Fibroblast of villous mesenchyme (primary cell): ENCODE data around the gene NTN5. TPM values are rescaled to one million over a fixed set of nuclear protein-coding genes. Genes with fewer than 3 reads are reported as not detected.
A peak's percentile ranks its signal among the peaks of the same experiment; 100 is the strongest.

Experiments
- DNase-seq: peaks from one replicate; pipeline ENCODE4 v3.0.0-alpha.2; 2010; ENCODE audit warnings: low read depth
- H3K4me3 ChIP-seq: 2 replicates; pipeline ENCODE4 v1.5.1; 2011; ENCODE audit warnings: low read depth, mild to moderate bottlenecking, low read length
- total RNA-seq: library from RNA; depleted of rRNA; stranded (reverse); fragments of >200 nt; gene quantifications from 2 replicates; pipeline ENCODE4 v1.2.3, GENCODE V29; 2012
- TF ChIP-seq, protein P1 (sequence below): IDR thresholded peaks from 2 replicates; pipeline ENCODE4 v1.5.1; 2012; ENCODE audit warnings: low read depth, mild to moderate bottlenecking, low read length; ENCODE audit not compliant: insufficient read depth

Gene NTN5
- total RNA-seq, 1 donor, result not detected

DNA sequence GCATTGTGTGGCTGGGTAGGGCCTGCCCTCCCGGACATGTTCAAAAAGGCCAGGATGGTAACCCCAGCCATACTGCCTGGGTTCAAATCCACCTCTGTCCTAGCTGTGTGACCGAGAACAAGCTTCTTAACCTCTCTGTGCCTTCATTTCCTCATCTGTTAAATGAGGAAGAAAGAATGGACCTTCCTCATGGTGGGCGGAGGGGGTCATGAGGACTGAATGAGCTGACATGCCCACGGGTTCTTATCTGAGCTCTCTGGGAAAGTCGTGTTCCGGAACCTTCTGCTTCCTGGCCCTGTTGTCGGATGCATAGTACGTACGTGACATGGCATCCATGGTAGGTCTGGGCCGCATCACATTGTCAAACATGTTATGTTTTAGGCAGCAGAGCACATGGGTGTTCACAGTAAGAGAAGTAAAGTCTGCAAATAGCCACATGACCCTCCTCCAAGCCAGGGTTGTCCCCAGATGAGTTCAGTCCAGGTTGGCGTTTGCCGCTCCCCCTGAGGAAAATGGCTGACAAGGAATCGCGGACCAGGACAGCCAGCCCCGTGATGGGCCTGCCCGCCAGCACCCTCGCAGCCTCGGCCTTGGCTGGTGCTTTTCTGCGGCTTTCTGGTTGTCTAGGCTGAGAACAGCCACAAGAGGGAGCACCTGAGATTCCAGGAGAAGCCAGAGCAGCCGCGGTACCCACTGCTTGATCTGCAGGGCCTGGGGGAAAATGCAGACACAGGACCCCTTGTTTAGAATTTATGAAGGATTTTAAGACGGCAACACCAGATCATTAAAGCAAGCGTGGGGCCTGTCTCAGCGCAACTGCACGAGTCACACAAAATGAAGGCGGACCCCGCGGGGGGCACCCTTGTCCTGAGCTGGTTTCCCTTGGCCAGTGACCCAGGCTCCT lies 2.4 kb upstream of the NTN5 start:
- H3K4me3 ChIP-seq, result no peak overlapping the region
- peak; percentile 84 for DNase-seq
- TF ChIP-seq, protein P1, sequence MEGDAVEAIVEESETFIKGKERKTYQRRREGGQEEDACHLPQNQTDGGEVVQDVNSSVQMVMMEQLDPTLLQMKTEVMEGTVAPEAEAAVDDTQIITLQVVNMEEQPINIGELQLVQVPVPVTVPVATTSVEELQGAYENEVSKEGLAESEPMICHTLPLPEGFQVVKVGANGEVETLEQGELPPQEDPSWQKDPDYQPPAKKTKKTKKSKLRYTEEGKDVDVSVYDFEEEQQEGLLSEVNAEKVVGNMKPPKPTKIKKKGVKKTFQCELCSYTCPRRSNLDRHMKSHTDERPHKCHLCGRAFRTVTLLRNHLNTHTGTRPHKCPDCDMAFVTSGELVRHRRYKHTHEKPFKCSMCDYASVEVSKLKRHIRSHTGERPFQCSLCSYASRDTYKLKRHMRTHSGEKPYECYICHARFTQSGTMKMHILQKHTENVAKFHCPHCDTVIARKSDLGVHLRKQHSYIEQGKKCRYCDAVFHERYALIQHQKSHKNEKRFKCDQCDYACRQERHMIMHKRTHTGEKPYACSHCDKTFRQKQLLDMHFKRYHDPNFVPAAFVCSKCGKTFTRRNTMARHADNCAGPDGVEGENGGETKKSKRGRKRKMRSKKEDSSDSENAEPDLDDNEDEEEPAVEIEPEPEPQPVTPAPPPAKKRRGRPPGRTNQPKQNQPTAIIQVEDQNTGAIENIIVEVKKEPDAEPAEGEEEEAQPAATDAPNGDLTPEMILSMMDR, result peak; percentile 88

DNA sequence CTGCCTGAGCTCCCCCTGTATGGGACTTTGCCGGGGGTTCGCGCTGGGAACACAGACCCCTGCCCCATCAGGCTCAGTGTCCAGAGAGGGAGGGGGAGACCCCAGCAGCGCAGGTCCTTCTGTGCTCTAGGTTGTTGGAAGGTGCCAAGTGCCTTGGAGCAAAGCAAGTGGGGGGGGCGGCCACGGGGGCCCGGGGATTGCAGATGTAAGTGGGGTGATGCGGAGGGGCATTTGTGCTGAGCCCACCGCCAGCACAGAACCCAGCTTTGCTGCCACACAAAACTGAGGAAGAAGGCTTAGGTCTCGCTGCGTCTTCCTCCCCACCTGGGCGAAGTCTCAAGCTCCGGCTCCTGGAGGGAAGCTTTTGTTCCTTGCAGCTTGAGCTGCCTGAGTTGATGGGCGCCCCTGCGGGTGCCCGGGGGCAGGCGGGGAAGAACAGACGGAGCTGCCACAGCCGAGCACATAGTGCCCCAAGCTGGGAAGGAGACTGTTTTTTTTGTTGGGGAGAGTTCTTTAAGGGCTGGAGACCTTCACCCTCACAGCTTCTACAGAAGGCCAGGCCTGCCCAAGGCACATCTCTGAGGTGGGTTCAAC lies 1.5 kb upstream of the NTN5 start:
- no peak overlapping the region for H3K4me3 ChIP-seq
- TF ChIP-seq, protein P1, result no peak
- no peak for DNase-seq

DNA sequence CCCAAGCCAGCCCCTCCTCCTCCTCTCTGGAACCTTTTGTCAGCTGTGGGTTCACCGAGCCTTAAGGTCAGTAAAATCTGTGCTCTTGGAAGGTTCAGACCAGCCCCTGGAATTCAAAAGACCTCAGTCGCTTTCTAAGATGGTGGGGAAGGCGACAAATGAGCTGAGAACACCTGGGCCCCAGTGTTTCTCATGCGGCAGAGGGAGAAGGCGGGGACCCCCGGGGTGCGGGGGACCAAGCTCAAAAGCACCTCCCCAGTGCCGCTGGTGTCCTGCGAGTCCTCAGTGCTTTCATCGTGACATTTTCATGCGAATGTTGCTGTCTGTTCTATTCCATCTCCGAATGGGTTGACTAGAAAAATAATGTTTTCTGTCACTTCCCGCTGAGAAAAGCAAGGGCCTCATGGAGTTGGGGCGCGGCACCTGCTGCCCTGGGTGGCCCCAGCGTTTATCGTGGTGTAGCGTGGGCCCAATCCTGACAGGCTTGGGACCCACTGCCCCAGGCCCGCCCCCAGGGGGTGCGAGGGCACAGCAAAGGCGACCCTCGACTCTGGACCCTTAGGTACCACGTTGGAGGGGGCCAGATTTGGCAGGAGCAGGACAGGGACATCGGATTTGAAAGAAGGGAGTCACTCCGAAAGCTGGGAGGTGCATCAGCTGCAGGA lies 751 bp upstream of the NTN5 start:
- TF ChIP-seq, protein P1, result no peak

DNA sequence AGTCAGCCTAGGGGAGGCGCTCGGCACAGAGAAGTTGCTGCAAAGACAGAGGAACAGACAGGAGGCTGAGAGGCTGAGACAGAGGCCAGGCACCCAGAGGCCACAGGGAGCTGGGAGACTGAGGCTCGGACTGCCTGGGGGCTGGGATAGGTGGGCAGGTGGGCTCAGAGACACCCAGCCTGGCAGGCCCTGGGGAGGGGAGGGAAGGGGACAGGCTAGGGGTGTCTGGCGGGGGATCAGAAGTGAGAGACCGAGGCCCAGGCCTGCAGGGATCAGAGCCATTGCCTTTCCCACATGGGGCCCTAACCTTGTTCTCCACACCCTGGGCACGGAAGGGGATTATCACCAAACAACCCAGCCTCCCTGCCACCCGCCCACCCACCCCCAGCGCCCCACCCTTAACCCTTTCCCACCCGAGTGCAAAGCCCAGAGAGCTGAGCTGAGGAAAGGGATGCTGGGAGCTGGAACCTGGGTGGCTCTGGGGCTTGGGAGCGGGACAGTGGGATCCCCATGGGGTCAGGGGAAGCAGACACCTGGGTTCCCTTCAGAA lies 1.3 kb downstream of the NTN5 start:
- TF ChIP-seq, protein P1, result no peak
- DNase-seq, result no peak

More for the DNA sequence above, 751 bp upstream of the NTN5 start:
- no peak overlapping the region for H3K4me3 ChIP-seq
- no peak for DNase-seq

DNA sequence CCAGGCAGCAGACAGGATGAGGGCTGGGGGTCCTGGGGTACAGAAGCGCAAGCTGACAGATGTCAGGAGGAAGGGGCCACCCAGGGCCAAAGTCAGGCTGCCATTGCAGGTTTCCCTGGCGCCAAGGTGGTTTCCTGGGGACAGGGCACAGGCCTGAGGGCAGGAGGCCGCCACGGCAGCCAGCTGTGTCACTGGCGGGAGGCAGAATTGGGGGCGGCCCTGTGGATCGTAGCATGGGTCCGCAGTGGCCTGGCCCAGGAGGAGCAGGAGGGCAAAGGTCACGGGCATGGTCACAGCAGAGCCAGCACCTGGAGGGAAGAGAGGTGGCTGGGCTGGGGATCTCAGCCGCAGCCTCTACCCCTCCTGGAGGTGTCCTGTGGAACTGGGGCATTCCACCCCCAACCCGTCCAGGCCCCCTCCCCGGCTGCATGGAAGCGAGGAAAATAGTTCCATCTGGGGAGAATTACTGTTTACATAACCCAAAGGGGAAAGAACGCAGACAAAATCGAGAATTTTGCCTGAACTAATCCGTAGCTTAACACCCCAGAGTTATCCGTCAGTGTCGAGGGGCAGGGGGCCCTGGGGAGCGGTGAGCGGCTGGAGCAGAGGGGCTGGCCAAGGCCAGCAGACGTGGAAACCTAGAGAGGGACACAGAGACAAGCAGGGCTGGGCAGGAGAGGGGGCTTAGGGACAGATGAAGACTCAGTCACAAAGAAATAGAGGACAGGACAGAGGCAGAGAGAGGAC lies 1.9 kb downstream of the NTN5 start:
- TF ChIP-seq, protein P1, result no peak
- H3K4me3 ChIP-seq, result no peak overlapping the region
- DNase-seq, result no peak

More for the DNA sequence above, 1.3 kb downstream of the NTN5 start:
- no peak overlapping the region for H3K4me3 ChIP-seq
